ENCODE data around the gene MSH6.
"Not testable (repeated sequence)": the region's sequence is repeated elsewhere in the genome, so short reads cannot be mapped to it uniquely, and the experiment has no call there.

The MSH6 gene

GRCh38 chr2:47838249-47838648 is 55.3 kb downstream of the MSH6 start:
- H3K4me3 ChIP-seq (ENCODE audit: low read depth, low read length): no peak overlapping the region
- DNase-seq (ENCODE audit: low read depth): no peak

GRCh38 chr2:47838686-47839085 is 55.7 kb downstream of the MSH6 start:
- H3K4me3 ChIP-seq (ENCODE audit: low read depth, low read length): no peak overlapping the region
- no peak for DNase-seq (ENCODE audit: low read depth)

GRCh38 chr2:47842846-47843245 is 59.9 kb downstream of the MSH6 start:
- no peak overlapping the region for H3K4me3 ChIP-seq (ENCODE audit: low read depth, low read length)
- DNase-seq (ENCODE audit: low read depth): no peak

- DNase-seq (ENCODE audit: low read depth): no peak
- H3K4me3 ChIP-seq (ENCODE audit: low read depth, low read length): no peak overlapping the region
Measured at GRCh38 chr2:47843407-47843806, 60.5 kb downstream of the MSH6 start.

GRCh38 chr2:47844162-47844561 is 61.2 kb downstream of the MSH6 start:
- no peak overlapping the region for H3K4me3 ChIP-seq (ENCODE audit: low read depth, low read length)
- DNase-seq (ENCODE audit: low read depth): no peak

GRCh38 chr2:47849368-47849767 is 66.4 kb downstream of the MSH6 start:
- H3K4me3 ChIP-seq (ENCODE audit: low read depth, low read length): no peak overlapping the region
- DNase-seq (ENCODE audit: low read depth): no peak

- H3K4me3 ChIP-seq (ENCODE audit: low read depth, low read length): no peak overlapping the region
- no peak for DNase-seq (ENCODE audit: low read depth)
Measured at GRCh38 chr2:47850198-47850597, 67.3 kb downstream of the MSH6 start.

- H3K4me3 ChIP-seq (ENCODE audit: low read depth, low read length); DNase-seq (ENCODE audit: low read depth): not testable (repeated sequence)
Measured at GRCh38 chr2:47853067-47853777, 70.3 kb downstream of the MSH6 start.

All from skeletal muscle cell (primary cell).